Caco-2 (cell line): Measurements from ENCODE around the gene TNKS2. TPM values are rescaled to one million over a fixed set of nuclear protein-coding genes. Genes with fewer than 3 reads are reported as not detected.

Experiments
- BruUV-seq: library from RNA; stranded (reverse); fragments of 400-500 nt; replicated peaks from 2 replicates; lab custom pipeline; 2021; lab: Mats Ljungman, UMichigan
- CTCF ChIA-PET: fragments of 300-600 bp; sonication (Branson Sonifier 250); formaldehyde crosslinking; loops from one replicate; lab custom pipeline; 2022; ENCODE audit warnings: antibody characterized with exemption; lab: Charles Lee
- POLR2A ChIA-PET: fragments of 300-600 bp; sonication (Branson Sonifier 250); formaldehyde crosslinking; loops from one replicate; lab custom pipeline; 2022; ENCODE audit warnings: antibody characterized with exemption; lab: Charles Lee
- DNase-seq, 2 experiments: peaks; one replicate each; pipeline versions ENCODE4 v3.0.0 to v3.0.0-alpha.2; 2020 to 2022
- H3K27me3 ChIP-seq: replicated peaks from 2 replicates; pipeline ENCODE4 v1.6.0; 2011; ENCODE audit warnings: low read length; ENCODE audit not compliant: control insufficient read depth, insufficient read depth
- H3K36me3 ChIP-seq: 2 replicates; pipeline ENCODE4 v1.5.1; 2011; ENCODE audit warnings: low read length; ENCODE audit not compliant: control insufficient read depth, insufficient read depth
- H3K4me1 ChIP-seq: fragments of 250-450 bp; sonication (Bioruptor Pico); 2 replicates; pipeline ENCODE4 v1.5.1; 2020; ENCODE audit warnings: mild to moderate bottlenecking
- H3K4me3 ChIP-seq: 2 replicates; pipeline ENCODE4 v1.5.1; 2011; ENCODE audit warnings: low read depth, mild to moderate bottlenecking, control low read depth, low read length
- H3K9me3 ChIP-seq: fragments of 250-450 bp; sonication (Bioruptor Pico); 2 replicates; pipeline ENCODE4 v1.5.1; 2020; ENCODE audit warnings: mild to moderate bottlenecking, moderate library complexity
- H3K27ac Mint-ChIP-seq: one replicate; pipeline ENCODE4 v1.8.0; 2022; ENCODE audit warnings: mixed read lengths; ENCODE audit not compliant: unreplicated experiment
- H3K27me3 Mint-ChIP-seq: one replicate; pipeline ENCODE4 v1.8.0; 2022; ENCODE audit warnings: mixed read lengths; ENCODE audit not compliant: insufficient read depth, unreplicated experiment
- H3K36me3 Mint-ChIP-seq: one replicate; pipeline ENCODE4 v1.8.0; 2022; ENCODE audit warnings: mild to moderate bottlenecking, mixed read lengths; ENCODE audit not compliant: insufficient read depth, unreplicated experiment
- H3K4me1 Mint-ChIP-seq: one replicate; pipeline ENCODE4 v1.8.0; 2022; ENCODE audit warnings: low read depth, mixed read lengths; ENCODE audit not compliant: unreplicated experiment
- H3K4me3 Mint-ChIP-seq: one replicate; pipeline ENCODE4 v1.8.0; 2022; ENCODE audit warnings: mild to moderate bottlenecking, moderate library complexity, mixed read lengths; ENCODE audit not compliant: unreplicated experiment
- H3K9me3 Mint-ChIP-seq: one replicate; pipeline ENCODE4 v1.8.0; 2022; ENCODE audit warnings: mixed read lengths; ENCODE audit not compliant: unreplicated experiment
- CTCF ChIP-seq, 2 experiments: fragments of 200-600 bp in 1 of 2; IDR thresholded peaks; 1 replicate in 1 of 2; 2 replicates in 1 of 2; pipeline versions ENCODE4 v1.5.1 to v1.8.0; 2011 to 2022; ENCODE audit warnings: antibody characterized with exemption in 1 of 2, control low read depth in 1 of 2, inconsistent platforms in 1 of 2, low read depth in 1 of 2, low read length in 1 of 2, mild to moderate bottlenecking in 1 of 2, moderate library complexity in 1 of 2; ENCODE audit not compliant: insufficient read depth in 1 of 2, severe bottlenecking in 1 of 2, unreplicated experiment in 1 of 2
- intact Hi-C: fragments of 100-400 bp; cut with micrococcal nuclease; formaldehyde crosslinking; loops from one replicate; pipeline ENCODE4 v1.10.0; 2022; ENCODE audit not compliant: unreplicated experiment
- total RNA-seq: library from RNA; stranded (reverse); gene quantifications from 2 replicates; pipeline ENCODE4 v1.2.3, GENCODE V29; 2022

TNKS2 gene
- total RNA-seq, 1 experiment from 2014 or later, result 48.5 TPM

- Histone ChIP-seq H3K4me1 (peaks cover 5% of the 10 kb centered on the region; the same call in 1 of the 2 replicates), H3K36me3 (no peaks in the 10 kb centered on the region), H3K4me3 (peak overlapping the region; percentile 91), H3K9me3 (no peaks in the 10 kb centered on the region), H3K27me3 (no peaks in the 10 kb centered on the region)
- peaks cover 10% of the 10 kb centered on the region for H3K4me1 Mint-ChIP-seq
- ChIA-PET POLR2A (interaction anchor here (1.0 to 1.8 kb wide), 3 partner anchors 16 to 21 kb away, joined by 7 to 10 read pairs (median 9); partner anchors contain the start of gene BTAF1), CTCF (interaction anchor here (0.6 to 1.9 kb wide), 3 partner anchors 76 to 148 kb away, joined by 3 to 8 read pairs (median 3); no protein-coding TSS in a partner anchor)
- no peak for TF ChIP-seq CTCF (IDR thresholded peaks at IDR 0.05; ENCODE audit: insufficient read depth in 1 of 2, low read depth in 1 of 2, low read length in 1 of 2, severe bottlenecking in 1 of 2, unreplicated experiment in 1 of 2)
- peaks cover 1% of the 10 kb centered on the region for H3K27me3 Mint-ChIP-seq
- no peaks in the 10 kb centered on the region for H3K9me3 Mint-ChIP-seq
- intact Hi-C loops, result loop anchor here (2.0 kb wide), 1 partner anchor 21 kb away; no protein-coding TSS in a partner anchor
- peaks cover 12% of the 10 kb centered on the region for H3K36me3 Mint-ChIP-seq
- no TSS peak for BruUV-seq
- DNase-seq, result no peak
- H3K27ac Mint-ChIP-seq, result no peak overlapping the region
- peak overlapping the region; percentile 85 for H3K4me3 Mint-ChIP-seq
These were observed 109.7 kb downstream of the TNKS2 start for GRCh38 chr10:91907914-91908336.

- Histone ChIP-seq H3K4me3 (peak overlapping the region; percentile 91), H3K9me3 (no peaks in the 10 kb centered on the region), H3K4me1 (peaks cover 5% of the 10 kb centered on the region; the same call in 1 of the 2 replicates), H3K27me3 (no peaks in the 10 kb centered on the region), H3K36me3 (no peaks in the 10 kb centered on the region)
- ChIA-PET CTCF (interaction anchor here (0.6 to 1.9 kb wide), 3 partner anchors 52 to 149 kb away, joined by 3 to 8 read pairs (median 3); no protein-coding TSS in a partner anchor), POLR2A (interaction anchor here (1.0 to 1.8 kb wide), 3 partner anchors 15 to 21 kb away, joined by 7 to 10 read pairs (median 9); partner anchors contain the start of gene BTAF1)
- peaks cover 2% of the 10 kb centered on the region for H3K27me3 Mint-ChIP-seq
- no peaks in the 10 kb centered on the region for H3K9me3 Mint-ChIP-seq
- H3K27ac Mint-ChIP-seq, result peak overlapping the region; percentile 82
- peak overlapping the region; percentile 85 for H3K4me3 Mint-ChIP-seq
- peak; percentile 90 to 91 for DNase-seq
- intact Hi-C loops, result loop anchor here (1.0 to 2.0 kb wide), 4 partner anchors 15 to 150 kb away; partner anchors contain the start of gene BTAF1
- H3K4me1 Mint-ChIP-seq, result peaks cover 12% of the 10 kb centered on the region
- peaks cover 12% of the 10 kb centered on the region for H3K36me3 Mint-ChIP-seq
- BruUV-seq, result no TSS peak
- TF ChIP-seq CTCF (IDR thresholded peaks at IDR 0.05; ENCODE audit: insufficient read depth in 1 of 2, low read depth in 1 of 2, low read length in 1 of 2, severe bottlenecking in 1 of 2, unreplicated experiment in 1 of 2), result peak in 1 of 2 experiments; percentile 82
These were observed 110.3 kb downstream of the TNKS2 start for GRCh38 chr10:91908337-91909116.

- no TSS peak for BruUV-seq
- no peaks in the 10 kb centered on the region for H3K36me3 ChIP-seq
- H3K36me3 Mint-ChIP-seq, result peaks cover 12% of the 10 kb centered on the region
- peaks cover 12% of the 10 kb centered on the region for H3K4me1 Mint-ChIP-seq
- intact Hi-C loops, result loop anchor here (1.0 to 2.0 kb wide), 4 partner anchors 14 to 151 kb away; partner anchors contain the start of gene BTAF1
- no peaks in the 10 kb centered on the region for H3K9me3 Mint-ChIP-seq
- no peaks in the 10 kb centered on the region for H3K9me3 ChIP-seq
- peak within 1 kb of the TSS; percentile 91 for H3K4me3 ChIP-seq
- peak within 1 kb of the TSS; percentile 85 for H3K4me3 Mint-ChIP-seq
- peaks cover 2% of the 10 kb centered on the region for H3K27me3 Mint-ChIP-seq
- no peaks in the 10 kb centered on the region for H3K27me3 ChIP-seq
- peak; percentile 51 to 55 for DNase-seq
- peak within 1 kb of the TSS; percentile 82 for H3K27ac Mint-ChIP-seq
- POLR2A ChIA-PET, result interaction anchor here (1.4 kb wide), 1 partner anchor 16 kb away, joined by 7 read pairs; no protein-coding TSS in a partner anchor
- peaks cover 5% of the 10 kb centered on the region; the same call in 1 of the 2 replicates for H3K4me1 ChIP-seq
- no peak for TF ChIP-seq CTCF (IDR thresholded peaks at IDR 0.05; ENCODE audit: insufficient read depth in 1 of 2, low read depth in 1 of 2, low read length in 1 of 2, severe bottlenecking in 1 of 2, unreplicated experiment in 1 of 2)
- CTCF ChIA-PET, result interaction anchor here (1.1 to 1.9 kb wide), 2 partner anchors 52 to 150 kb away, joined by 3 to 8 read pairs; no protein-coding TSS in a partner anchor
These were observed 111.0 kb downstream of the TNKS2 start, which contains the start of gene FGFBP3 for GRCh38 chr10:91909117-91909677. TSS of gene FGFBP3 (minus strand) at chr10:91909486. CDS start at chr10:91908969, 517 bp downstream.
